Activated effector memory CD4-positive, alpha-beta T cell treated with Interleukin-2 at 50 U/mL for 16 hours (primary cell): Measurements from ENCODE around the gene NKAP.
"Not testable (repeated sequence)": the region's sequence is repeated elsewhere in the genome, so short reads cannot be mapped to it uniquely, and the experiment has no call there.

Source experiments
- DNase-seq: peaks from one replicate; pipeline ENCODE4 v3.0.0-alpha.2; 2020

Gene NKAP

GRCh38 chrX:119943185-119943988, at the start of gene NKAP:
Gene NKAP (minus strand): TSS chrX:119943751. CDS start chrX:119943605, 146 bp downstream.
- peak; percentile 76 for DNase-seq

- no peak for DNase-seq
Observed at GRCh38 chrX:119991005-119991787, 47.6 kb upstream of the NKAP start.

GRCh38 chrX:119990556-119991004, 47.0 kb upstream of the NKAP start:
- DNase-seq, result no peak

- DNase-seq, result no peak
Observed at GRCh38 chrX:119989905-119990555, 46.5 kb upstream of the NKAP start.

- no peak for DNase-seq
Observed at GRCh38 chrX:119986203-119986602, 42.7 kb upstream of the NKAP start.

- DNase-seq, result no peak
Observed at GRCh38 chrX:119984652-119985051, 41.1 kb upstream of the NKAP start.

- no peak for DNase-seq
Observed at GRCh38 chrX:119983494-119983893, 39.9 kb upstream of the NKAP start.

GRCh38 chrX:119982145-119982544, 38.6 kb upstream of the NKAP start:
- no peak for DNase-seq

GRCh38 chrX:119981286-119982070, 37.9 kb upstream of the NKAP start:
- DNase-seq, result no peak

GRCh38 chrX:119977172-119977571, 33.6 kb upstream of the NKAP start:
- DNase-seq, result not testable (repeated sequence)

GRCh38 chrX:119971184-119971583, 27.6 kb upstream of the NKAP start:
- DNase-seq, result no peak

- no peak for DNase-seq
Observed at GRCh38 chrX:119970574-119970973, 27.0 kb upstream of the NKAP start.

GRCh38 chrX:119966837-119967236, 23.3 kb upstream of the NKAP start:
- DNase-seq, result not testable (repeated sequence)

- no peak for DNase-seq
Observed at GRCh38 chrX:119960625-119961024, 17.1 kb upstream of the NKAP start.

- DNase-seq, result peak; percentile 12
Observed at GRCh38 chrX:119955807-119956570, 12.4 kb upstream of the NKAP start.

GRCh38 chrX:119954374-119954773, 10.8 kb upstream of the NKAP start:
- DNase-seq, result no peak

- no peak for DNase-seq
Observed at GRCh38 chrX:119948381-119948780, 4.8 kb upstream of the NKAP start.

- no peak for DNase-seq
Observed at GRCh38 chrX:119945481-119945880, 1.9 kb upstream of the NKAP start.

GRCh38 chrX:119942831-119943184, 743 bp downstream of the NKAP start:
- no peak for DNase-seq

- DNase-seq, result no peak
Observed at GRCh38 chrX:119942173-119942819, 1.3 kb downstream of the NKAP start.

GRCh38 chrX:119941336-119941735, 2.2 kb downstream of the NKAP start:
- no peak for DNase-seq
